H1 (cell line): ENCODE data around the gene NKX6-1. TPM values are rescaled to one million over a fixed set of nuclear protein-coding genes. Genes with fewer than 3 reads are reported as not detected.
A peak's percentile ranks its signal among the peaks of the same experiment; 100 is the strongest.

Experiments
- EZH2 ChIP-seq: fragments of 200-600 bp; sonication (generic); IDR thresholded peaks from 2 replicates; pipeline ENCODE4 v1.7.1; 2012; ENCODE audit warnings: low read depth, mild to moderate bottlenecking, moderate library complexity, low read length, inconsistent platforms; ENCODE audit not compliant: severe bottlenecking
- HDAC6 ChIP-seq: IDR thresholded peaks from one replicate; pipeline ENCODE4 v1.7.1; 2012; ENCODE audit warnings: low read depth, mild to moderate bottlenecking, inconsistent platforms, low read length, moderate library complexity
- SUZ12 ChIP-seq: fragments of 200-600 bp; sonication (generic); IDR thresholded peaks from 2 replicates; pipeline ENCODE4 v1.6.1; 2012; ENCODE audit warnings: mild to moderate bottlenecking, inconsistent platforms, low read length, moderate library complexity, mixed read lengths
- USF2 ChIP-seq: IDR thresholded peaks from 2 replicates; pipeline ENCODE4 v1.6.1; 2011; ENCODE audit warnings: low read length, improper control_type of control experiment
- polyA plus RNA-seq, 7 experiments: library from polyadenylated mRNA; depleted of rRNA in 3 of 7; stranded (reverse) in 5 of 7; unstranded in 2 of 7; fragments of >200 nt in 5 of 7; fragments of 200-250 nt in 2 of 7; gene quantifications; 1 replicate in 5 of 7; 2 replicates in 1 of 7; 4 replicates in 1 of 7; pipeline versions ENCODE4 v1.2.1 to v1.2.3, GENCODE V29; 2011 to 2013; ENCODE audit warnings: missing spikeins in 2 of 7, mixed read lengths in 2 of 7
- total RNA-seq: library from RNA; stranded (reverse); fragmentation: NEBNext Ultra II Directional; extraction: Animal tissue kit (Norgen Biotek cat#: 25700); gene quantifications from 2 replicates; pipeline ENCODE4 v1.2.1, GENCODE V29; 2021

The NKX6-1 gene
- total and polyA plus RNA-seq, 2 of the 8 experiments (the other 6 are each of a cell fraction or from before 2014, with no cell fraction given): 0.03 to 0.45 TPM

- no peak for TF ChIP-seq EZH2
- TF ChIP-seq USF2: 0 out of 2 replicates have a peak, but pooled peaks have one; percentile 30
- TF ChIP-seq SUZ12: no peak; the same call in none of the 2 replicates
- no peak for TF ChIP-seq HDAC6
Measured at GRCh38 chr4:84482564-84483563, 16.2 kb downstream of the NKX6-1 start (continued).
